ENCODE results near the gene BPGM.
"Not testable (repeated sequence)": the region's sequence is repeated elsewhere in the genome, so short reads cannot be mapped to it uniquely, and the experiment has no call there.

BPGM gene

GRCh38 chr7:134632052-134632451 lies 14.6 kb upstream of the BPGM start:
- Histone ChIP-seq H3K4me3 (ENCODE audit: low read length in 2 of 2) (no peak overlapping the region), H3K27me3 (ENCODE audit: control insufficient read depth in 1 of 2, insufficient read depth in 2 of 2, low read length in 2 of 2) (peaks cover 0 to 2% of the 10 kb centered on the region in 2 donors), H3K4me1 (ENCODE audit: control insufficient read depth, insufficient read depth, low read length) (no peaks in the 10 kb centered on the region), H3K9ac (ENCODE audit: low read length in 2 of 2) (no peak overlapping the region), H3K27ac (ENCODE audit: low read length) (no peak overlapping the region), H3K36me3 (ENCODE audit: control insufficient read depth in 2 of 2, insufficient read depth in 2 of 2, low read length in 2 of 2) (no peaks in the 10 kb centered on the region), H3K9me3 (ENCODE audit: control insufficient read depth in 2 of 2, low read length in 2 of 2) (no peaks in the 10 kb centered on the region)

DNA sequence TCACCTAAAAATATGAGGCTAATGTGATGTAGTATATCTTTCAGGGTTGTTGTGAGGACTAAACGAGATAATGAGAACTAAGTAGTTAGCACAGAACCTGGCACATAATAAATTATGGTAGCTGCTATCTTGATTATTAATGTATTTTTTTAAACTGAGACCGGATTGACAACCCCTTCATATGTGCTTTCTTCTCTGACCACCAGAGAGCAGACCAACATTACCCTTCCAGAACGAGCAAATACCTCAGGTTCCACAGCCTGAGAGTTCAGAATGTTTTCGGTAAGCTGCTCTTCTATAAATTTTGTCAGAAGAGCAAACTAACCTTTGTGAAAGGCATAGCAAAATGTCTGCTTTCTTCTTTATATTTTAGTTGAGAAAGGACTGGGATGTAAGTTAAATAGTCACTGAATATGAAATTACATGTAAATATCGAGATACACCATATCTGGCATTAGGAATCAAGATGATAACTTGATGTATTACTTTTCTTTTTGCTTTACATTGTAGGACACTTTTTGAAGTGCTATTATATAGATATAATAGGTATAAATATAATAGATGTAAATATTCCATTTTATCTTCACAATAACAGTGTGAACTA lies 13.6 kb upstream of the BPGM start:
- H3K9me3 ChIP-seq (ENCODE audit: control insufficient read depth in 2 of 2, low read length in 2 of 2): no peaks in the 10 kb centered on the region
- no peaks in the 10 kb centered on the region for H3K36me3 ChIP-seq (ENCODE audit: control insufficient read depth in 2 of 2, insufficient read depth in 2 of 2, low read length in 2 of 2)
- no peaks in the 10 kb centered on the region for H3K4me1 ChIP-seq (ENCODE audit: control insufficient read depth, insufficient read depth, low read length)
- H3K9ac ChIP-seq (ENCODE audit: low read length in 2 of 2): no peak overlapping the region
- H3K4me3 ChIP-seq (ENCODE audit: low read length in 2 of 2): no peak overlapping the region
- peaks cover 0 to 2% of the 10 kb centered on the region in 2 donors for H3K27me3 ChIP-seq (ENCODE audit: control insufficient read depth in 1 of 2, insufficient read depth in 2 of 2, low read length in 2 of 2)
- no peak overlapping the region for H3K27ac ChIP-seq (ENCODE audit: low read length)

DNA sequence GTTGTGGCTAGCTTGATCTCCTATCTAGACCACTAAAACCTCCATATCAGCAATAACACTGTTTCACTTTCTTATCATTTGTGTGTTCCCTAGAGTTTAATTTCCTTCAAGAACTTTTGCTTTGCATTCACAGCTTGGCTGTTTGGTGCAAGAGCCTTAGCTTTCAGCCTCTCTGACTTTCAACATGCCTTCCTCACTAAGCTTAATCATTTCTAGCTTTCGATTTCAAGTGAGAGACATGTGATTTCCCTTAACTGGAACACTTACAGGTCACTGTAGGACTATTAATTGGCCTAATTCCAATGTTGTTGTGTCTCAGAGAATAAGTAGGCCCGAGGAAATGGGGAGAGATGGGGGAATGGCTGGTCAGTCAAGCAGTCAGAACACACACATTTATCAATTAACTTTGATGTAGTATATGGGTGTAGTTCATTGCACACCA lies 10.6 kb upstream of the BPGM start:
- Histone ChIP-seq H3K9ac (ENCODE audit: low read length in 2 of 2) (no peak overlapping the region), H3K27ac (ENCODE audit: low read length) (no peak overlapping the region), H3K4me3 (ENCODE audit: low read length in 2 of 2) (no peak overlapping the region), H3K36me3 (ENCODE audit: control insufficient read depth in 2 of 2, insufficient read depth in 2 of 2, low read length in 2 of 2) (no peaks in the 10 kb centered on the region), H3K4me1 (ENCODE audit: control insufficient read depth, insufficient read depth, low read length) (no peaks in the 10 kb centered on the region), H3K27me3 (ENCODE audit: control insufficient read depth in 1 of 2, insufficient read depth in 2 of 2, low read length in 2 of 2) (no peaks in the 10 kb centered on the region), H3K9me3 (ENCODE audit: control insufficient read depth in 2 of 2, low read length in 2 of 2) (no peaks in the 10 kb centered on the region)

- no peaks in the 10 kb centered on the region for H3K4me1 ChIP-seq (ENCODE audit: control insufficient read depth, insufficient read depth, low read length)
- H3K27ac ChIP-seq (ENCODE audit: low read length): no peak overlapping the region
- H3K9me3 ChIP-seq (ENCODE audit: control insufficient read depth in 2 of 2, low read length in 2 of 2): no peaks in the 10 kb centered on the region
- no peak overlapping the region for H3K9ac ChIP-seq (ENCODE audit: low read length in 2 of 2)
- H3K27me3 ChIP-seq (ENCODE audit: control insufficient read depth in 1 of 2, insufficient read depth in 2 of 2, low read length in 2 of 2): no peaks in the 10 kb centered on the region
- no peak overlapping the region for H3K4me3 ChIP-seq (ENCODE audit: low read length in 2 of 2)
- H3K36me3 ChIP-seq (ENCODE audit: control insufficient read depth in 2 of 2, insufficient read depth in 2 of 2, low read length in 2 of 2): no peaks in the 10 kb centered on the region
Observed at GRCh38 chr7:134637441-134637840, 9.2 kb upstream of the BPGM start.

DNA sequence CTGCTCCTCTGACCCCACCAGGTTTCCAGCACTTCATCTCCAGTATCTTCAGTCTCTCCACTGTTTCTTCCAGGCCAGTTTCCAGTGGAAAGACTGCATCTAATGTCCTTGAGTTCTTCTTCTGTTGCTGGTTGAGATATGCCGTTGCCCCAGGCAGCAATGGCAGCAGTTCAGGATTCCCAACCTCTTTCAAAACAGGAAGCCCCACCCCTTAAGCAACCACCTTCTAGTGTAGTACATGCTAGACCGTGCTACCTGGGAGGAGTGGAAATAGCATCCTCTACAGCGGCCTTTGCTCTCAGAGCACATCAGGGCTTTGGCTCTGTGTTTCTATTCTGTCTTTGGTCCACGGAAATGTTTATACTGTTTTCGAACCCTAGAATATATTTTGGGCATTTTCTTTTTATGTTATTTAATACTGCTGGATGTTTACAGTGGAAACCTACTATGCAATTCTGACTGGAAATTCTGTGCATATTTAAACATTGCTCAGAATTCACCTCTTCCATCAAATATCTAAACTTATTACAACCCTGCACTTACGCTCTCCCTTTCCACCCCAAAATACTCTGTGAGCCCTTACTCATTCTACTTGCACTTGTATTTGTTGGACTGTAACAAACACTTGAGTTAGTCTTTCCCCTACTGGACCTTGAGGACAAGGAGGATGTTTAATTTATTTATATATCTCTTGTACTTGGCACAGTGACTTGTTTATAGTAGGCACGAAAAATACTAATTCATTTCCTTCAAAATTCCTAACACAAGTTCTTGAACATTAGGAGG lies 8.5 kb upstream of the BPGM start:
- Histone ChIP-seq H3K9me3 (ENCODE audit: control insufficient read depth in 2 of 2, low read length in 2 of 2) (no peaks in the 10 kb centered on the region), H3K9ac (ENCODE audit: low read length in 2 of 2) (no peak overlapping the region), H3K4me1 (ENCODE audit: control insufficient read depth, insufficient read depth, low read length) (no peaks in the 10 kb centered on the region), H3K27me3 (ENCODE audit: control insufficient read depth in 1 of 2, insufficient read depth in 2 of 2, low read length in 2 of 2) (no peaks in the 10 kb centered on the region), H3K27ac (ENCODE audit: low read length) (no peak overlapping the region), H3K4me3 (ENCODE audit: low read length in 2 of 2) (no peak overlapping the region), H3K36me3 (ENCODE audit: control insufficient read depth in 2 of 2, insufficient read depth in 2 of 2, low read length in 2 of 2) (no peaks in the 10 kb centered on the region)

GRCh38 chr7:134639061-134639460 lies 7.6 kb upstream of the BPGM start:
- Histone ChIP-seq H3K27ac (ENCODE audit: low read length) (no peak overlapping the region), H3K4me1 (ENCODE audit: control insufficient read depth, insufficient read depth, low read length) (no peaks in the 10 kb centered on the region), H3K9ac (ENCODE audit: low read length in 2 of 2) (no peak overlapping the region), H3K36me3 (ENCODE audit: control insufficient read depth in 2 of 2, insufficient read depth in 2 of 2, low read length in 2 of 2) (peaks cover 0 to under 1% of the 10 kb centered on the region in 2 donors), H3K27me3 (ENCODE audit: control insufficient read depth in 1 of 2, insufficient read depth in 2 of 2, low read length in 2 of 2) (no peaks in the 10 kb centered on the region), H3K4me3 (ENCODE audit: low read length in 2 of 2) (no peak overlapping the region), H3K9me3 (ENCODE audit: control insufficient read depth in 2 of 2, low read length in 2 of 2) (no peaks in the 10 kb centered on the region)

GRCh38 chr7:134639683-134640279 lies 6.9 kb upstream of the BPGM start:
- Histone ChIP-seq H3K36me3 (ENCODE audit: control insufficient read depth in 2 of 2, insufficient read depth in 2 of 2, low read length in 2 of 2) (peaks cover 0 to 2% of the 10 kb centered on the region in 2 donors), H3K9me3 (ENCODE audit: control insufficient read depth in 2 of 2, low read length in 2 of 2) (no peaks in the 10 kb centered on the region), H3K27me3 (ENCODE audit: control insufficient read depth in 1 of 2, insufficient read depth in 2 of 2, low read length in 2 of 2) (no peaks in the 10 kb centered on the region), H3K9ac (ENCODE audit: low read length in 2 of 2) (no peak overlapping the region), H3K4me3 (ENCODE audit: low read length in 2 of 2) (no peak overlapping the region), H3K4me1 (ENCODE audit: control insufficient read depth, insufficient read depth, low read length) (no peaks in the 10 kb centered on the region), H3K27ac (ENCODE audit: low read length) (no peak overlapping the region)

GRCh38 chr7:134640842-134641715 lies 5.6 kb upstream of the BPGM start:
- Histone ChIP-seq H3K4me3 (ENCODE audit: low read length in 2 of 2) (no peak overlapping the region), H3K4me1 (ENCODE audit: control insufficient read depth, insufficient read depth, low read length) (no peaks in the 10 kb centered on the region), H3K27me3 (ENCODE audit: control insufficient read depth in 1 of 2, insufficient read depth in 2 of 2, low read length in 2 of 2) (no peaks in the 10 kb centered on the region), H3K27ac (ENCODE audit: low read length) (no peak overlapping the region), H3K9me3 (ENCODE audit: control insufficient read depth in 2 of 2, low read length in 2 of 2) (no peaks in the 10 kb centered on the region), H3K9ac (ENCODE audit: low read length in 2 of 2) (no peak overlapping the region), H3K36me3 (ENCODE audit: control insufficient read depth in 2 of 2, insufficient read depth in 2 of 2, low read length in 2 of 2) (peaks cover 0 to 2% of the 10 kb centered on the region in 2 donors)

- H3K9me3 ChIP-seq (ENCODE audit: control insufficient read depth in 2 of 2, low read length in 2 of 2); H3K4me1 ChIP-seq (ENCODE audit: control insufficient read depth, insufficient read depth, low read length); H3K27me3 ChIP-seq (ENCODE audit: control insufficient read depth in 1 of 2, insufficient read depth in 2 of 2, low read length in 2 of 2); H3K27ac ChIP-seq (ENCODE audit: low read length); H3K4me3 ChIP-seq (ENCODE audit: low read length in 2 of 2); H3K36me3 ChIP-seq (ENCODE audit: control insufficient read depth in 2 of 2, insufficient read depth in 2 of 2, low read length in 2 of 2); H3K9ac ChIP-seq (ENCODE audit: low read length in 2 of 2): not testable (repeated sequence)
Observed at GRCh38 chr7:134641981-134642380, 4.7 kb upstream of the BPGM start.

DNA sequence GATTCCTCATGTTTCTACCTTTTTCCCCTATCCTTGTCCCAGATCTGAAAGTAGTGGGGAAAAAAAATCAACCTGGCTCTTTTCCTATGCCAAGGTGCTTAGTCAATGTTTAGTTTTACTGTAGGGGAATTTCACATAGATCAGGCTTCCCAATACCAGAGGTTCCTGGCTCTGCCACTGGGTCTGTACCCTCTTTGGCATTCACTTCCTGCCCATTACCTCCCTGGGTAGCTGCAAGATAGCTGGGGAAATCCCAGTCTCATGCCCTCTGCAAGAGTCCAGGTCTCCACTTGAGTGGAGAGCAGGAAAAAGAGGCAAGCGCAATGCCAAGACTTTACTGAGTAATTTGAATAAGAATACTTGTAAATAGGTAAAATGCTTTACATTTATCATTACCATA lies 3.5 kb upstream of the BPGM start:
- H3K9ac ChIP-seq (ENCODE audit: low read length in 2 of 2): no peak overlapping the region
- no peaks in the 10 kb centered on the region for H3K9me3 ChIP-seq (ENCODE audit: control insufficient read depth in 2 of 2, low read length in 2 of 2)
- H3K27me3 ChIP-seq (ENCODE audit: control insufficient read depth in 1 of 2, insufficient read depth in 2 of 2, low read length in 2 of 2): no peaks in the 10 kb centered on the region
- H3K4me3 ChIP-seq (ENCODE audit: low read length in 2 of 2): no peak overlapping the region
- peaks cover 0 to 2% of the 10 kb centered on the region in 2 donors for H3K36me3 ChIP-seq (ENCODE audit: control insufficient read depth in 2 of 2, insufficient read depth in 2 of 2, low read length in 2 of 2)
- no peaks in the 10 kb centered on the region for H3K4me1 ChIP-seq (ENCODE audit: control insufficient read depth, insufficient read depth, low read length)
- H3K27ac ChIP-seq (ENCODE audit: low read length): no peak overlapping the region

All from stomach smooth muscle (tissue), 2 donors.